ENCODE results near the gene RBBP5.

- no peak for TF ChIP-seq REST (IDR thresholded peaks at IDR 0.05; ENCODE audit: low read depth)
- no peak for TF ChIP-seq EP300 (IDR thresholded peaks at IDR 0.05; ENCODE audit: borderline replicate concordance)
- no peak for TF ChIP-seq CEBPB (IDR thresholded peaks at IDR 0.05)
- no peak for TF ChIP-seq MAX (IDR thresholded peaks at IDR 0.05)
- TF ChIP-seq YY1 (IDR thresholded peaks at IDR 0.05; ENCODE audit: low read depth), result no peak
- TF ChIP-seq TAF1 (IDR thresholded peaks at IDR 0.05; ENCODE audit: low read depth), result no peak
- no peak for TF ChIP-seq RAD21 (IDR thresholded peaks at IDR 0.05; ENCODE audit: low read depth)
These were observed 13.3 kb downstream of the RBBP5 start for GRCh38 chr1:205108464-205108863.
